Coronary artery (tissue), 2 donors: ENCODE data around the gene SEC61A1.

Experiments
- DNase-seq: peaks from one replicate; pipeline ENCODE4 v3.0.0-alpha.2; 2017; ENCODE audit warnings: low spot score
- H3K27ac ChIP-seq, 2 donors: fragments of 200-600 bp; sonication (generic); one replicate each; pipeline ENCODE4 v1.5.1; 2016 to 2019
- H3K4me3 ChIP-seq: fragments of 200-600 bp; sonication (generic); 2 replicates; pipeline ENCODE4 v1.5.1; 2016; ENCODE audit warnings: mild to moderate bottlenecking, moderate library complexity
- TF ChIP-seq, protein P1 (sequence below): fragments of 200-600 bp; sonication (generic); IDR thresholded peaks from one replicate; pipeline ENCODE4 v1.5.1; 2019; ENCODE audit warnings: antibody characterized with exemption

Gene SEC61A1

DNA sequence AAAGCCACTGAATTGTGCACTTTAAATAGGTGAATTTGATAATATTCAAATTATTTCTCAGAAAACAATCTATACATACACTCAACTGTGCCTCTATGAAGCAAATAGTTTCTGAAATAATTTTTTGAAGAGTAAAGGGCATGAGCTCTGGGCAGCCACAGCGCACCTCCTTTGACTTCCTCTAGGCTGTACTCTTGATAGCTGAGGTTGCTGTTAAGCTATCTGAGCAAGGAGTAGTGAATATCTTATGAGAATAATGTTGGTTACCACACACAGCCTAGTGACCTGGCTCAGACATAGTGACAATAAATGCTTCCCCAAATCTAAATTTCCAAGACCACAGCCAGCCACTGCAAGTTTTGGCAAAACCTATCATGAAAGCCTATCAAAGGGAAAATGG, 11.6 kb upstream of the SEC61A1 start:
- no peak overlapping the region for H3K4me3 ChIP-seq
- DNase-seq, result no peak
- TF ChIP-seq, protein P1, sequence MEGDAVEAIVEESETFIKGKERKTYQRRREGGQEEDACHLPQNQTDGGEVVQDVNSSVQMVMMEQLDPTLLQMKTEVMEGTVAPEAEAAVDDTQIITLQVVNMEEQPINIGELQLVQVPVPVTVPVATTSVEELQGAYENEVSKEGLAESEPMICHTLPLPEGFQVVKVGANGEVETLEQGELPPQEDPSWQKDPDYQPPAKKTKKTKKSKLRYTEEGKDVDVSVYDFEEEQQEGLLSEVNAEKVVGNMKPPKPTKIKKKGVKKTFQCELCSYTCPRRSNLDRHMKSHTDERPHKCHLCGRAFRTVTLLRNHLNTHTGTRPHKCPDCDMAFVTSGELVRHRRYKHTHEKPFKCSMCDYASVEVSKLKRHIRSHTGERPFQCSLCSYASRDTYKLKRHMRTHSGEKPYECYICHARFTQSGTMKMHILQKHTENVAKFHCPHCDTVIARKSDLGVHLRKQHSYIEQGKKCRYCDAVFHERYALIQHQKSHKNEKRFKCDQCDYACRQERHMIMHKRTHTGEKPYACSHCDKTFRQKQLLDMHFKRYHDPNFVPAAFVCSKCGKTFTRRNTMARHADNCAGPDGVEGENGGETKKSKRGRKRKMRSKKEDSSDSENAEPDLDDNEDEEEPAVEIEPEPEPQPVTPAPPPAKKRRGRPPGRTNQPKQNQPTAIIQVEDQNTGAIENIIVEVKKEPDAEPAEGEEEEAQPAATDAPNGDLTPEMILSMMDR, result no peak
- no peak overlapping the region for H3K27ac ChIP-seq

DNA sequence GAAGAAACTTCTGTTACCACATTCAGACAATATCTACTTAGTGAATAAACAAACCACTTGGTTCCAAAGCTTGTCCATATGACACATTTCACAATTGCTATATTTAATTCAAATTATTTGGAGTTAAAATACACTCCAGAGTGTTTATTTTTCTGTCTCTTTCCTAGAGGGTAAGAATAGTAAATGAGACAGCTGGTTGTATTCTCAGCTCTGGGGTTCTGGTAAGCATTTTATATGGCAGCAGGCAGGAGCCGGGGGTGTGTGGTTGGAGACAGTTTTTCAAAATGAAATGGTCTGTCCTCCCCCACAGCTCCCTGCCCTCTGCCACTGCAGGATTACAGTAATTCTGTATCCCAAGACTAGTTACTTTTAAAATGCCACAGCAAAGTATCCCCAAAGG, 10.9 kb upstream of the SEC61A1 start:
- no peak for DNase-seq
- H3K27ac ChIP-seq, result no peak overlapping the region
- TF ChIP-seq, protein P1, result no peak
- H3K4me3 ChIP-seq, result no peak overlapping the region

DNA sequence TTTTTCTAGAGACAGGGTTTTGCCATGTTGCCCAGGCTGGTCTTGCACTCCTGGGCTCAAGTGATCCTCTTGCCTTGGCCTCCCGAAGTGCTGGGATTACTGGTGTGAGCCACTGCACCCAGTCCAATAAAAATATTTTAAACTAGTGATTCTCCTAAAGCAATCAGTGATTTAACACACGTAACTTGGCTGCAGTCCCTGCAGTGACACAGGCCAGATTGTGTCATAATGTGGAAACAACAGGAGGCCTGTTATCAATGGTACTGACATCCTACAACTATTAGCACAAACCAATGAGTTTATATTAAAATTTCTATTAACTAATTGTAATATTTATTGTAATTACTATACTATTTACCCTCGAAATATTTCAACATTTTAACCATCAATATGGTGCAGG, 1.6 kb upstream of the SEC61A1 start:
- TF ChIP-seq, protein P1, result no peak
- Histone ChIP-seq H3K27ac (no peak overlapping the region), H3K4me3 (no peak overlapping the region)
- DNase-seq, result no peak

DNA sequence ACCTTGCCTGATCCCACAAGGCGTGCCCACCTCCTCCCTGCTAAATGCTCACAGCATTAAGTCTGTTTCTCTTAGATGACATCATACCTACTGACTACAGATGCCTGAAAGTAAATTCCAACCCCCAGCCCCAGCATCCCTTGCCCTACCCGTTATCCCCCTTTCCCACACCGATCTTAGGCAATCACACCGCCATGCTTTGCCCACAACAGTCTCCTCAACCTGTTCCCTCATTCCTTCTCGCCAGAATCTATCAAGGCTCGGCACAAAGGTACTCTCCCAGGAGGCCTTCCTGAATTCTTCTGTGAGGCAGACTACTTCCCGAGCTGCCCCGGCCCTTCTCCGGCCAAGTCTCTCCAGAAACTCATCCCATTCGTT, 789 bp upstream of the SEC61A1 start:
- H3K4me3 ChIP-seq, result peak overlapping the region; percentile 99
- no peak for DNase-seq
- H3K27ac ChIP-seq, result peak overlapping the region; percentile 78 to 99
- TF ChIP-seq, protein P1, result no peak

DNA sequence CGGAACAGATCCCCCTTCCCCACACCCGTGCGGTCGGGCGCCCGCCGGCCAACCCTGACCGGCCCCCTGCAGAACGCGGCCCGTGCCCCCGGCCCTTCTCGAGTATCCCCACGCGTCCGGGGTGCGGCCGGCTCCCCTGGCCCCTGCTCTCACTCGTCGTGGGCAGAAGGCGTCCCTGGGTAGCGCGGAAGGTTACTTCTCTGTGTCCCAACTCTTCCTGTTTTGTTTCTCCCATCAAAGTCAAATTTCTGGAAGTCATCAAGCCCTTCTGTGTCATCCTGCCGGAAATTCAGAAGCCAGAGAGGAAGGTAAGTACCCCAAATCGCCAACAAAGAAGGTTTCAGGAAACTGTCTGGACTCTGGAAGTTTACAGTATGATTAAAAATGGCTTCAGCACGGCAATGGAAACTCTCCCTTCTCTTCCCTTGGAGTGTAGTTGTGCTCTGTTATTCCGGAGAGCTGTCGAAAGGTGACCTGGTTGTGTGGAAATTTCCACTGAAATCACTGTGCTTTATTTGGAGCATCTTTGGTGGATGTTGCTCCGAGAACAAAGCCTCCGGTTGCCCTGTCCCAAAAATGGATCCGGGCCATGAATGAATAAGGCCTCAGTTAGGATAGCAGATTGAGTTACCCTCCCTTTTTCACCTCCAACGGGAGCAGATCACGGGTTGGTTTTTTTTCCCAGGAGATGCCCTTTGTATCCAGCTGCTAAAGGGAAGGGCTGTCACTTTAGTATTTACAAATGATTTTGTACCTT, 536 bp downstream of the SEC61A1 start:
- no peak for DNase-seq
- Histone ChIP-seq H3K4me3 (peak overlapping the region; percentile 99), H3K27ac (peak overlapping the region; percentile 96 to 99)
- TF ChIP-seq, protein P1, result no peak

DNA sequence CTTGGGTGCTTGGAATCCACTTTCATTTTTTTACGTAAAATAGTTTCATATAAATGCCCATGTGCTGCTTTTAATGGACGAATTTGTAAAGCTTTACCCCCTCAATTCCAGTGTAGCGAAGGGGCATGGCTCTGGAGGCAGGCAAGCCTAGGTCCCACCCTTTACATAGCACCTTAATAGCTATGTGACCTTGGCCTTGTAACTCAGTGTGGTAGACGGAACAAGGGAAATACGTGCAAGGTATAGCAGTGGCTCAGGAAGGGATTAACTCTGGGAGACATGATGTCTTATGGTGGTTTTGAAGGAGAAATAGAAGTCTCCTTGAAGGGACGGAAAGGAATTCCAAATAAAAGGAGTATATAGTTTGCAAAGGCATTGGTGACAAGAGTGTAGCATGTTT, 1.4 kb downstream of the SEC61A1 start:
- TF ChIP-seq, protein P1, result no peak
- Histone ChIP-seq H3K4me3 (peak overlapping the region; percentile 99), H3K27ac (peak overlapping the region; percentile 14 to 22)
- DNase-seq, result no peak

DNA sequence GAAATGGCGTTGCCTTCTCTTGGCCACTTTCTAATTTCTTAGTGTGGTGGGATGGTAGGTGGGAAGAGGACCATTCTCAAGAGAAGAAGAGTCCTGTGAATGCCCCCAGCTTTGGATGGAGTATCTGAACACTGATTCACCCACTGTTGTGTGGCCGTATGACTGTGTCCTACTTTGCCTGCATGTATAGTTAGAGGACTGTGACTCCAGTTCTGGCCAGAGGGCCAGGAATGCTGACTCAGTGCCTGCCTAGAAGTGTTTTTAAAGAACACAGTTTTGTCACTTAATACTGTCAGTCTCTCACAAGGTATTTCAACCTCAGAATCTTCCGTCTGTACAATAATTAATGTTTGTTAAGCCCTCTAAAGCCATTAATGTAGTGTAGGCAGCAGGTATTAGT, 2.1 kb downstream of the SEC61A1 start:
- Histone ChIP-seq H3K4me3 (peak overlapping the region; percentile 99), H3K27ac (peak overlapping the region in 1 of 2 donors; percentile 22)
- DNase-seq, result no peak
- TF ChIP-seq, protein P1, result no peak
